ENCODE results near the gene OR51B4.

- TF ChIP-seq CTCF (IDR thresholded peaks at IDR 0.05) (no peak), POLR2A (IDR thresholded peaks at IDR 0.05) (no peak), POLR2AphosphoS5 (IDR thresholded peaks at IDR 0.05; ENCODE audit: insufficient read depth in 1 of 2, low read depth in 1 of 2) (no peak)
Observed at GRCh38 chr11:5293028-5293427, 8.7 kb downstream of the OR51B4 start.

All from vagina (tissue), 2 donors.